ENCODE measurements around the gene ZNF202.

DNA sequence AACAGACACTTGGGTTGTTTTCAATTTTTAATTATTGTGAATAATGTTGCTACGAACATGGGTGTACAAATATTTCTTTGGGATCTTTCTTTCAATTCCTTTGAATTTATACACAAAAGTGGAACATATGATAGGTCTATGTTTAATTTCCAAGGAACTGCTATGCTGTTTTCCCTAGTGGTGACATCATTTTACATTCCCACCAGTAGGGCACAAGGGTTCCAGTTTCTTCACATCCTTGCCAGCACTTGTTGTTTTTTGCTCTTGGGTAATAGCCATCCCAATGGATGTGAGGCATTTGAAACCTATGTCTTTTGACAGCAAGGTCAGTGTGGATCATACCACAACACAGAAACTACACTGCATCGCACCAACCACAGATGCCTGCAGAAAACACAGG lies 45.3 kb downstream of the ZNF202 start:
- TF ChIP-seq POLR2AphosphoS5 (IDR thresholded peaks at IDR 0.05), result no peak
- TF ChIP-seq, protein P1, sequence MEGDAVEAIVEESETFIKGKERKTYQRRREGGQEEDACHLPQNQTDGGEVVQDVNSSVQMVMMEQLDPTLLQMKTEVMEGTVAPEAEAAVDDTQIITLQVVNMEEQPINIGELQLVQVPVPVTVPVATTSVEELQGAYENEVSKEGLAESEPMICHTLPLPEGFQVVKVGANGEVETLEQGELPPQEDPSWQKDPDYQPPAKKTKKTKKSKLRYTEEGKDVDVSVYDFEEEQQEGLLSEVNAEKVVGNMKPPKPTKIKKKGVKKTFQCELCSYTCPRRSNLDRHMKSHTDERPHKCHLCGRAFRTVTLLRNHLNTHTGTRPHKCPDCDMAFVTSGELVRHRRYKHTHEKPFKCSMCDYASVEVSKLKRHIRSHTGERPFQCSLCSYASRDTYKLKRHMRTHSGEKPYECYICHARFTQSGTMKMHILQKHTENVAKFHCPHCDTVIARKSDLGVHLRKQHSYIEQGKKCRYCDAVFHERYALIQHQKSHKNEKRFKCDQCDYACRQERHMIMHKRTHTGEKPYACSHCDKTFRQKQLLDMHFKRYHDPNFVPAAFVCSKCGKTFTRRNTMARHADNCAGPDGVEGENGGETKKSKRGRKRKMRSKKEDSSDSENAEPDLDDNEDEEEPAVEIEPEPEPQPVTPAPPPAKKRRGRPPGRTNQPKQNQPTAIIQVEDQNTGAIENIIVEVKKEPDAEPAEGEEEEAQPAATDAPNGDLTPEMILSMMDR (IDR thresholded peaks at IDR 0.05), result no peak
- TF ChIP-seq POLR2A (IDR thresholded peaks at IDR 0.05), result no peak
- no peak for TF ChIP-seq EP300 (IDR thresholded peaks at IDR 0.05)

Measured in upper lobe of left lung (tissue), 4 donors.